HL-60/S4 treated with retinoic acid at 250 ng/mL for 4 days and 3 days (cell line): ENCODE data around the gene TBC1D2.

Experiments
- in situ Hi-C: fragments of 300-500 bp; cut with MboI; formaldehyde crosslinking; loops from 2 replicates; pipeline ENCODE4 v1.7.0; 2022; ENCODE audit warnings: low sequenced_read_pairs

TBC1D2 gene

GRCh38 chr9:98247831-98248657 lies 7.4 kb downstream of the TBC1D2 start:
- in situ Hi-C loops: no loop called here

- in situ Hi-C loops: no loop called here
Observed at GRCh38 chr9:98242426-98242825, 13.0 kb downstream of the TBC1D2 start.

GRCh38 chr9:98241357-98242300 lies 13.8 kb downstream of the TBC1D2 start:
- in situ Hi-C loops: no loop called here

- in situ Hi-C loops: no loop called here
Observed at GRCh38 chr9:98240475-98240874, 15.0 kb downstream of the TBC1D2 start.

GRCh38 chr9:98236901-98237487 lies 18.5 kb downstream of the TBC1D2 start:
- in situ Hi-C loops: no loop called here

GRCh38 chr9:98235126-98235525 lies 20.3 kb downstream of the TBC1D2 start:
- in situ Hi-C loops: no loop called here

- in situ Hi-C loops: no loop called here
Observed at GRCh38 chr9:98234245-98234825, 21.1 kb downstream of the TBC1D2 start.

GRCh38 chr9:98232926-98233325 lies 22.5 kb downstream of the TBC1D2 start:
- in situ Hi-C loops: no loop called here

GRCh38 chr9:98231770-98232478 lies 23.5 kb downstream of the TBC1D2 start:
- in situ Hi-C loops: no loop called here

- in situ Hi-C loops: no loop called here
Observed at GRCh38 chr9:98230789-98231188, 24.7 kb downstream of the TBC1D2 start.

GRCh38 chr9:98230304-98230703 lies 25.1 kb downstream of the TBC1D2 start:
- in situ Hi-C loops: no loop called here

- in situ Hi-C loops: no loop called here
Observed at GRCh38 chr9:98229620-98230019, 25.8 kb downstream of the TBC1D2 start.

- in situ Hi-C loops: no loop called here
Observed at GRCh38 chr9:98229090-98229395, 26.4 kb downstream of the TBC1D2 start.

- in situ Hi-C loops: no loop called here
Observed at GRCh38 chr9:98228392-98229089, 26.9 kb downstream of the TBC1D2 start.

GRCh38 chr9:98227883-98228282 lies 27.6 kb downstream of the TBC1D2 start:
- in situ Hi-C loops: no loop called here

- in situ Hi-C loops: no loop called here
Observed at GRCh38 chr9:98226957-98227356, 28.5 kb downstream of the TBC1D2 start.

GRCh38 chr9:98226516-98226915 lies 28.9 kb downstream of the TBC1D2 start:
- in situ Hi-C loops: no loop called here

GRCh38 chr9:98225015-98225442 lies 30.4 kb downstream of the TBC1D2 start:
- in situ Hi-C loops: no loop called here

GRCh38 chr9:98222885-98223691 lies 32.4 kb downstream of the TBC1D2 start:
- in situ Hi-C loops: no loop called here
